HUDEP-2 (cell line): ENCODE measurements around the gene ZNF219.

ENCODE experiments used
- DNase-seq, 76 experiments: peaks; one replicate each; lab custom pipeline; 2025; ENCODE audit not compliant: unreplicated experiment in 76 of 76; lab: John Stamatoyannopoulos, UW

Gene ZNF219

DNA sequence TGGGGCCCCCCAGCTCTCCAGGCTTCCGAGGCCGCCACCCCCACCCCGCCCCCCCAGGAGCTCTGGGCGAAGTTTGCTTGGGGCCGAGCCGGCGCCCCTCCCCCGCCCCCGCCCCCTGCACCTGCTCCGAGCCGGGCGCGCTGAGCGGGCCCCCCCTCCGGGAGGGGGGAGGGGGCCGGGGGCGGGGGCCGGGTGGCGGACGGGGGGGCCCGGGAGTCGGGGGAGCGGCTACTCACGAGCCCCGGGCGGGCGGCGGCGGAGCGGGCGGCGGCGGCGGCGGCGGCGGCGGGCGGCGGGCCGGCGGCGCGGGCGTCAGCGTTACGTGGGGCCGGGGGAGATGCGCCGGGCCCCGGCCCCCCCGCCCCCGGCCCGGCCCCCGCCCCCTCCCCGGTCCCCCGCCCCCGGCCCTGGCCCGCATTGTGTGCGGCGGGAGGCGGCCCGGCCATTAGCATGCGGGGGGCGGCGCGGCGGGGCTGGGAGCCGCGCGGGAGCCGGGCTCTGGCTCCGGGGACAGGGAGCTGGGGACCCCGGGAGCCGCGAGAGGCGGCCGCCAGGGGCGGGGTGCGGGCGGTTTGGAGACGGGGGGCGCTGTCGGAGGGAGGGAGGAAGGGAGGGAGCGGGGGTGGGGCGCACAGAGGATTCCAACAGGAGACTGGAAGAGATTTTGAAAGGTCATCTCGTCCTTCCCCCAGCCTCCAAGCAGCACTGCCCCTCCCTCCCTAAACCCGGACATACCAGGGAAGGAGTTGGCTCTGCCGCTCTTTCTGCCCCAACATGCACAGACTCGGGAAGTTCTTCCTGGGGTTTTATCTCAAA is at the start of gene ZNF219:
Gene ZNF219, minus strand, starts transcription at position 580 of the 816 bp plus-strand sequence. CDS start 5,064 bp downstream, outside the sequence.
- peak in 14 of 76 experiments; percentile 3 to 26 (median 13) for DNase-seq

DNA sequence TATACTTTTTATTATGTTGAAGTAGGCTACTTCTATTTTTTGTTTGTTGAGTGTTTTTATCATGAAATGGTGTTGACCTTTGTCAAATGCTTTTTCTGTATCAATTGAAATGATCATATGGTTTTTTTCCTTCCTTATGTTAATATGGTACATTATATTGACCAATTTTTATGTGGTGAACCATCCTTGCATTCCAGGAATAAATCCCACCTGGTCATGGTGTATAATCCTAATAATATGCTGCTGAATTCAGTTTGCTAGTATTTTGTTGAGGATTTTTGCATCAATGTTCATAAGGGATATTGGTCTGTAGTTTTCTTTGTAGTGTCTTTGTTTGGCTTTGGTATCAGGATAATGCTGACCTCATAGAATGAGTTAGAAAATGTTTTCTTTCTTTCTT is 47.0 kb upstream of the ZNF219 start:
- DNase-seq, result no peak

GRCh38 chr14:21142357-21142756 is 43.9 kb upstream of the ZNF219 start:
- no peak for DNase-seq

- peak in 1 of 76 experiments; percentile 2 for DNase-seq
Measured at GRCh38 chr14:21136024-21136423, 37.6 kb upstream of the ZNF219 start.

GRCh38 chr14:21133901-21134300 is 35.4 kb upstream of the ZNF219 start:
- no peak for DNase-seq

DNA sequence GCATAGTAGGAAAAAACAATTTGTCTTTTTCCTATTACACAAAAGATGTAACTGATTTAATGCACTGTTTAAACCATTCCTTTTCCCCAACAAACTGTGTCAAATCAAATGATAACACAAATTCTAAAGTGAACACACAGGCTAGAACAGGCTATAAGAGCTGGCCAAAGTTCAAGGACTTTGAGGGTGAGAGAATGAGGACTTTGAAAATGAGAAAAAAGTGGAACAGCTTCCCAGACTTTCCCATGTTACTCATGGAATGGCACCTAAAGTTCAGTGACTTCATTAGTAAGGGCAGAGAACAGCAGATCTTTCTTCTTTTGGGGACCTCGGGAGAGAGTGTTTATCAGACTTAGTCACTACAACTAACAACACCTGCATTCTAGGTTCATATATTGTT is 25.0 kb upstream of the ZNF219 start:
- DNase-seq, result no peak

DNA sequence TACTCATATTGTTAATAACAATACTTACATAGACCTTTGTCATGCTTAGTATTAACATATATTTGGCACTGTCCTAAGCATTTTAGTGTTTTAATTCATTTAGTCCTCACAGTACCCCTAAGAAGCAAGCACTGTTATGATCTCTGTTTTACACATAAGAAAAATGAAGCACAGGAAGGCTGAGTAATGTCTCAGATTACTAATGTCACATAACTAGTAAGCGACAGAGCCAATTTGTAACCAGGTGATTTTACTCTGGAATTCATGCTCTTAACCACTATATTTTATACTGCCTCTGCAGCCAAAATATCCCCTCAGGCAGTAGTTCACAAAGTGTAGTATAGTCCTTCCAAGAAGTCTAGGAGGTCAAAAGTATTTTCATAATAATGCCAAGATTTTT is 22.7 kb upstream of the ZNF219 start:
- no peak for DNase-seq

- no peak for DNase-seq
Measured at GRCh38 chr14:21120686-21121085, 22.2 kb upstream of the ZNF219 start.

- no peak for DNase-seq
Measured at GRCh38 chr14:21118933-21119332, 20.5 kb upstream of the ZNF219 start.

DNA sequence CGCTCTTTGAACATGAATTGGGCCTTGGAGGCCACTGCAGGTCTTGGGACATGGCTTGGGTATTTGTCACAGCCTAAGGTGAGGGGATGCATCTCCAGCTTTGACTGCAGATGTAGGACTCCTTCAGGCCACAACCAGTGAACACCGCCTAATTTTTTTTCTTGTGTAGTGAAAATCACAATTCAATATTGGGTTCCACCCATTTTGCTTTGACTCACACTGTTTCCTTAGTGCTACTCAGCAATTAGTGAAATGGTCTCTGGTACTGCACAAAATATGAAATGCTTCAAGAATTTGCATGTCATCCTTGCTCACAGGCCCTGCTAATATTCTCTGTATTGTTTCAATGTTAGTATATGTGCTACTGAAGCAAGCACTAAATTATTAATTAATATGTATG is 14.9 kb upstream of the ZNF219 start:
- DNase-seq, result no peak

- DNase-seq, result no peak
Measured at GRCh38 chr14:21112255-21112654, 13.8 kb upstream of the ZNF219 start.

- no peak for DNase-seq
Measured at GRCh38 chr14:21109377-21110138, 11.1 kb upstream of the ZNF219 start.

DNA sequence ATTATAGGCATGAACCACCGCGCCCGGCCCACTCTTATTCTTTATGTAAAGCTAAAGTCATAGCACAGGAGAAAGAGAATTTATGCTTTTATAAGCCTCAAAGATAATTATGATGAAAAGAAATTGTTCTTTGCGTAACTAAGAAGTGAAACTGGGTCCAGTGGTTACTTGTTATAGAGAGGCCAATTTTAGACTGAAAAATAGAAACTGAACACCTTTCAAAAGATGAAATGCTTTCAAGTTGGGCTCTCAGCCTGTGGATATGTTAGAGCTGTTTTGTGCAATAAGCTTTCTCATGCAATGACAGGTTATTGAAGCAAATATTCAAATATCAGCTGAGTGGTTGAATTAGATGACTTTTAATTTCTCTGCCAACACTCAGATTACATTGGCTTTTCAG is 10.3 kb upstream of the ZNF219 start:
- DNase-seq, result no peak

DNA sequence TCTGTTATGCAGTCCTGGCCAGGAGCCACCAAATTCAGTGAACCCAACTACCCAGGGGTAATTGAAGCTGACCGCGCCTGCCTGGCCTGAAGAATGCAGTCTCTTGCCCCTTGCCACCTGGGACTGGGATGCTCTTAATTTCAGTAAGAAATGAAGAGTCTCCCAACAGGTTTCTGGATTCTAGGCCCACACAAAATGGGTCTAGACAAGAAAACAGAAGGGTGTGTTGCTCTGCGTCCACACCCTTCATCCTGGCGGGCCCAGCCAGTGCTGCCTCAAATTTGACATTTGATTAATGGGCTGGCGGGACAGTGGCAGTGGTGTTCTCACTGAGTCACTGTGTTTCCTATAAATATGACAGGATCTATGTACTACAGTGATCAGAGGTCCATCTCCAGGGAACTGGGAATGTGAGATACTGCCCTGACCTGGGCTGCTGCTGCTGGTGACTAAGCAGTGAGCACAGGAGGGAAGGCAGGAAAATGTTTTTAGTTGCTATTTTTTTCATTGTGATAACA is 8.9 kb upstream of the ZNF219 start:
- peak in 57 of 76 experiments; percentile 10 to 74 (median 42) for DNase-seq

GRCh38 chr14:21106498-21107282 is 8.2 kb upstream of the ZNF219 start:
- DNase-seq, result peak in 72 of 76 experiments; percentile 13 to 83 (median 60)

DNA sequence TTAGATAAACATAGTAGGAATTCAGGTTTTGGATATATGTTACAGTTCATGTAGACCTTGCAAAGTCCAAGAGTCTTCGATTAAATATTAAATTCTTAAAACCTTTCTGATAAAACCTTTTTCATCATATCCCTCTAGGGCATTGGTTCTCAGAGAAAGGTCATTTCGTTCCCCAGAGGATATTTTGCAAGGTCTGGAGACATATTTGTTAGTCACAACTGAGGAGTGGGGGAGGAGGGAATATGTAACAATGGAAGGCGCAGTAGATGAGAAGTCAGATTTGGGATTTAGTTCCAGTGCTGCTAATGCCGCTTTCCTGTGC is 7.7 kb upstream of the ZNF219 start:
- DNase-seq, result no peak

DNA sequence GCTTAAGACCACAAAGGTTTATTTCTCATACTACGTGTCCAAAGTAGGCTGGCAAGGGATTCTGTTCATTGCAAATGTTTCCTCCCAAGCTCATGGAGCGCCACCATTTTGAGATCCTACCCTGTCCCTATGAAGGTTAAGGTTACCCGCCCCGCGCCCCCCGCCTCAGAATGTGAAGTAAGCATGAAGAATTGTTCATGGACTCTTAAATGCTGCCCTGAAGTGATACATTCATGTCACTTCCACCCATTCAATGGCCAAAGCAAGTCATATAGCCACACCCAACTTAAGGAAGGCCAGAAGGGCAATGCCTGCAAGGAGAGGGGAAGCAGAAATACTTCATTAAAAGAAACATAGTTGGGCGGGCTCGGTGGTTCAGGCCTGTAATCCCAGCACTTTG is 6.6 kb upstream of the ZNF219 start:
- no peak for DNase-seq

DNA sequence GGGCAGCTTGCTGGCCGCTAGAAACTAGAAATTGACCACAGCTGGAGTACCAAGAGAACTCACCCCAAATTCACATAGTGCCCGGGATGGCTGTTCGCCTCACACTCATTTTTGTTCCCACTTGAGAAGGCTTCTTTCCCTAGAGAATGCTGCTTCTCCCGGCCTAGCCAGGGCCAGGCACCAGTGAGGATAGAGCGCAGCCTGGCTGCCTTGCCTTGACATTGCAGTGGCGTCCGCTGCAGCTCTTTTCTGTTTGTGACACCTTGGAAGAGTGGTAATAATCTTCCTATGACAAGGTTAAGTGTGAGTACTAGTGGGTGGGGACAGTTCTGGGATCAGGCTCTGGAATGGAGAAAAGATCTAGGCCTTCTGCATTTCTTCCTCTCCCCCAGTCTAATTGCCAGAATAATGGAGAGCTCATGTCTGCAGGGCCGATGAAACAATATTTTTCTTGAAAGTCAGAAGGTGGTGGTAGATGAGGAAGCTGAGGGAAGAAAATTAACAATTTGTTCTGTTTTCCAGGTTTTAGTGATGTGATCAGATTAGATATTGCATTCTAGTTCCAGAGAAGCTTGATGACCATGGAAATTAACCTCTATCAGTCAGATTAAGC is 6.1 kb upstream of the ZNF219 start:
- DNase-seq, result peak in 65 of 76 experiments; percentile 13 to 86 (median 56)

DNA sequence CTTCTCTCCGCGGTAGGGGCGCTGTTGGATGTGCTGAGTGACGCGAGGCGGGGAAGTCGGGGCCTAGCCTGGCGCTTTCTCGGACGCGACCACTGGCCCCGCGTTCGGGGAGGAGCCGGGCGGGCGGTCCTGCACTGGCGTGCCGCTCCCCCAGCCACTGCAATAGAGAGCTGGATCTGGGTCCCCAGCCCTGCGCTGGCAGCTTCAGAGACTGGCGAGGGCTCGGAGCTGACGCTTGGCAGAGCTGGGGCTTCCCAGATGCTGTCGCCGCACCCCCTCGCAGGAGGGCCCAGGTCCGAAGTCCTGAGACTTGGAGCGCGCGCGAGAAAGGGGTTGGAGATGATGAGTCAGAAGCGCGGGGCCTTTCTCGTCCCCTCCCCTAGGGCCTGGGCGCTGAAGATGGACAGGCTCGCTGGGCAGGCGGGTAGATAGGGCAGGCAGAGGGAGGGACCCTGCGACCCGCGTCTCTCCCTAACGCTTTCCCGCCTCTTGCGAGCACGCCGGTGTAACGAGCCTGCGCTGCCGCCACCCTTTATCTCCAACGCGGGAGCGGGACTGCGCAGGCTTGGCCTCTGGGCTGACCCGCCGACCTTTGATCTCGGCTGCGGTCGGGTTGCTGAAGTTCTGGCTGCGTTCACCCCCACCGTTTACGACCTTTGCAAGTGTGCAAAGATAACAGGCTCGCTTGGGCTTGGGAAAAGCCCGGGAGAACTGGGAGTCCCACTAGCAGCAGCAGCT is 5.4 kb upstream of the ZNF219 start:
- peak in 75 of 76 experiments; percentile 71 to 97 (median 91) for DNase-seq

DNA sequence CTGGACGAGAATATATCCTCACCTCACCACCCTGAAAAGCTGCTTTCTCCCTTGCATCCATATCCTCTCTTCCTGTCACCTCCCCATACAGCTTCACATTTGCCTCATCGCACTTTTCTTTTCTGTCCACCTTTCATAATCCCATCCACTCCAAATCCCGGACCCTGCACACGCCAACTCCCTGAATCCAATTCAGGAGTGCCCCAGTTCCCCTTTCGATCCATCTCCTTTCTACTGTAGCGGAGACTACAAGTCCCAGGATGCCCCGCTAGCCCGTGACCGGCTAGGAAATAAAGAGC is 4.9 kb upstream of the ZNF219 start:
- DNase-seq, result no peak
